HL-60 (cell line): ENCODE measurements around the gene S100A13.

Source experiments
- CTCF ChIP-seq: IDR thresholded peaks from one replicate; pipeline ENCODE4 v1.5.1; 2011; ENCODE audit warnings: low read length, control low read depth, inconsistent platforms; ENCODE audit not compliant: insufficient read depth
- GABPA ChIP-seq: IDR thresholded peaks from 2 replicates; pipeline ENCODE4 v1.6.1; 2012; ENCODE audit warnings: low read depth

- TF ChIP-seq CTCF, result no peak
- no peak for TF ChIP-seq GABPA
Observed at GRCh38 chr1:153611356-153611755, 15.9 kb downstream of the S100A13 start.
